HG02642 (cell line): ENCODE results near the gene SRSF8.
"Not testable (repeated sequence)": the region's sequence is repeated elsewhere in the genome, so short reads cannot be mapped to it uniquely, and the experiment has no call there.

Experiments used
- ATAC-seq: cut with Tn5 transposase; IDR thresholded peaks from one replicate; pipeline ENCODE4 v1.9.1; 2021; ENCODE audit warnings: mild to moderate bottlenecking; ENCODE audit not compliant: unreplicated experiment, poor library complexity

The SRSF8 gene

DNA sequence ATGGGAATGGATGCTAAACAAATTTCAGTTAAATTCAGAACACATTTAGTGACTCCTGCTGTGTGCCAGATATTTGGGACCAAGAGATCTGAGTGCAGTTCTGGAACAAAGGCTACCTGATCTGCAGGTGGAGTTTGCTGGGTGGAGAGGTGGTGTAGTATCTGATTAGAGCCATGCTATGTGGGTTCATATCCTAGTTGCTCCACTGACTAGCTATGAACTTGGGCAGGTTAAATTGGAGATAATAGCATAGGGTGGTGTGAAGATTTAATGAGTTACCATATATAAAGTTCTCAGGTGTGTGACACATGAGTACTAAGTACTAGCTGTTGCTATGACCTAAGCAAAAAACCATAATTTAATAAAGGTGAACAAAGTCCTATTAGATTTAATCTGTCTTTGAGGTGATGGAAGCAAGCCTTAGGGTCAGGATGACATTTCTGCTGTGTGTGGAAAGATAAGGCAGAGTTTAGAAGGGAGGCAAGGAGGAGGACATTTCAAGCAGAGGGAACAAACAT, 25.0 kb downstream of the SRSF8 start:
- no peak for ATAC-seq

DNA sequence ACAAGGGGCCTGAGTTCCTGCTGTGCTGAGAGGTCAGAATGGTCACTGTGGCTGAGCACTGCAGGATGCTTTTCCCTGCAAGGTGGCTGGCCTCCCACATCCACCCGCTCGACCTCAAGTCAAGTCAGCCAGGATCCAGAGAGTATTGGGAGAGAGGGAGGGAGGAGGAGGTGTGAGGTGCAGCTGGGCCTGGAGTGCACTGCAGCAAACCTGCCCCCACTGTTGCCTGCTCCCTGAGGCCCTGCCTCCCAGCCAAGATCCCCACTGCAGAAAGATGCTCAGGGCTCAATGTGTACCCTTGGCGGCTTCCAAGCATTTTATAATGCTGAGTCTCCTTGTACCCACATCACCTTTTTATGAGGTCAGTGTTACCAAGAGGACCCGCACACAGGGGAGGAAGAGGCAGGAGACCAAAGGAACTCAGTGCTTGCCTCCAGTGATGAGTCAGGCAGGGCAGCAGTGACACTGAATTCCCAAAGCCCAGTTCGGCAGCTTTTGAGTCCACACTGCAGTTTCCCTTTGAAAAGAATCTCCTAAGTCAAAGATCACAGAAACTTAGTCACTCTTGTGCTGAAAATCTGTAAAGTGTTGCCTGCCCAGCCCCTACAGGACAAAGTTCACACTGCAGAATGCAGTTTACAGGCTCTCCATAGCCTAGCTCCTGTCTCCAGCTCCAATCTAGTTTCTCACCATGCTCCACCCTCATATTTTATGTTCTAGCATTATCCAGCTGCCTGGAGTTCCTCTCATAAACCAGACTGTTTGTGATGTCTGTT, 26.0 kb downstream of the SRSF8 start:
- no peak for ATAC-seq

DNA sequence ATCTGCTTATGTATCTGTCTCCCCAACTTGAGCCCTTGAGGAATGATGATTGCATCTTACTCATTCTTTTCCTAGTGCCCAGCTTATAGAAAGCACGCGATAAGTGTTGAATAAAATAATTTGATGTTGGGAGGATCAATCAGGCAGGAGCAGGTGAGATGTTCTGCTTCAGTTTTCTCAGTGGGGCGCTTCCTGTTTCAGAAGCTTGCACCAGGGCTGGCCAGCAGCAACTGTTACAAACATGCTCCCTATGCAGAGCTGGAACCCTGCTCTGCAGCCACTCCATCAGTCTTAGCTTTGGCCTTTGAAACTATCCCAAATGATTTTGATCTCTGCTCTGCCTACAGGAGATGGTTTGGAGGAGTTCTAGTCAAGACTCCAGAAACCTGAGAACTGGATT, 26.8 kb downstream of the SRSF8 start:
- ATAC-seq = no peak

DNA sequence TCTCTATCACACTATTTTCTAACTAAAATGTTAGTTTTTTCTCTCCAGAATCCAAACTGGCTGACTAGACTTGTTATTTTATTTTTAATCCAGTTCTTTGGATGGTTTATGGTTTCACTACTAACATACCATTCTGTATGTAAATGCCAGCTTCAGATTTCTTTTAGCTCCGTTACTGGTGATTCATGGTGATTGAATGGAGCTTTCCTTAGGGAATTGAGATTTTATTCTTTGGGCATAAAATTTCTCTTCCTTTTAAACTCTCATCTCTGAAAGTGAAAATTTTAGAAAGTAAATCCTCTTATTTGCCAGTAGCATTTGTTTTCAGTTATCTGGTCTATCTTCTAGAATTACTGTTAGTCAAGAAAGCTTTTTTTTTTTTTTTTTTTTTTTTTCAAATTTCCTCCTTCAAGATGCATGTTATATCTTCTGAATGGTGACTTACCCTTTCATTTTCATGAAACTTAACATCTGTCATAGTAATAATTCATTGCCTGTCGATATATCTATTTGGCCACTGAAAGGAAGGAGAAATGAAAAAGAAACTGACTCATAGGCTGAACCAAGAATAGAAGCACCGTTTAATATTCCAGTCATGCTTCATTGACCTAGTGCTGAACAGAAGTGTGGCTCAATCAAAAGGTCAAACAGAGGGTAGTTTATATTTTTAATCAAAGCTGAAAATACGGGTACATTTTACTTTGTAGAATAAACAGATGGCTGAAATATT, 29.3 kb downstream of the SRSF8 start:
- ATAC-seq = peak; percentile 76

DNA sequence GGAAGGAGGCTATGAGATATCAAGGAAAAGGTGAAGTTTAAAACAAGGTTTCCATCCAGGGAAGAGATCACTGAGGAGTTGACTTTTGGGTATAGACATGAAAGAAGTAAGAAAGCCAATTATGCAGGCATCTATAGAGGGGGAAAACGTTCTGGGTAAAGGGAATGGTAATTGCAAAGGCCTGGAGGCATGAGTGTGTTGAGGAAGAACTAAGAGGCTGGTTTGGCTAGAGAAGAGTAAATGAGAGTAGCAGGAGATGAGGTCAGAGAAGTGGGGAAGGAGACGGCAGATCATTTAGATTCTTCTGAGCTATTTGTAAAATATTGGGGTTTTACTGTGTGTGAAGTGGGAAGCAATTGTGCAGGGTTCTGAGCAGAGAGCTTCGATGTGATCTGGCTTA, 30.5 kb downstream of the SRSF8 start:
- ATAC-seq = no peak

DNA sequence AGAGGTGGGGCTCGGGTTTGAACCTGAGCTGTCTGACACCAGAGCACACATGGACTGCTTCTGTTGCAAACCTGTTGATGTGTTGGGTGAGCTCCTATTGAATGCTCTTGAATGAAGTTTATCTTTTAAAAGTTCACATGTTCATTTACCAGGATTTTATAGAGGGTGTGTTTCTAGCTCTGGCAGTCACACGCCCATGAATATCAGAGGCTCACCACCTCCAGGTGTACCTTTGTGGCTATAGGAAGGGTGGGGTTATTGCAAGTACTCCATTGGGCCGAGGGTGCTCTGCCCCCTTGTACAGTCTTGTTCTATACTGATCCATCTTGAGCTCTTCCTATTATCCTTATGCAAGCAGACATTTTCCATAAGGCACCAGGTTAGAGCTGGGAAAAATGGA, 32.1 kb downstream of the SRSF8 start:
- no peak for ATAC-seq

DNA sequence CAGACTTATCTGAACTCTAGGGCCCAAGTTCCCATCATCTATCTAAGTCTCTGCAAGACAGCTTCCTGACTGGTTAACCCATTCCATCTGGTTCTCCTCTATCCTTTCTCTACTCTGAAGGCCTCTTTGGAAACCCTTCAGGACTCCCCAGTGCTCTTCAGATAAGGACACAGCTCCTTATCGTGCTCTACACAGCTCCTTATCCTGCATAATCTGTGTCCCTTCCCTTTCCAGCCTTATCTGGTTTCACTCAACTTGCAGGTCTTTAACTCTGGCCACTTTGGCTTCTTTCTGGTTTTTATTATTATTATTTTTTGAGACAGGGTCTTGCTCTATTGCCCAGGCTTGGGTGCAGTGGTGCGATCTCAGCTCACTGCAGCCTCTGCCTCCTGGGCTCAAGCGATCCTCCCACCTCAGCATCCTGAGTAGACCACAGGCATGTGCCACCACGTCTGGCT, 33.5 kb downstream of the SRSF8 start:
- ATAC-seq = no peak

DNA sequence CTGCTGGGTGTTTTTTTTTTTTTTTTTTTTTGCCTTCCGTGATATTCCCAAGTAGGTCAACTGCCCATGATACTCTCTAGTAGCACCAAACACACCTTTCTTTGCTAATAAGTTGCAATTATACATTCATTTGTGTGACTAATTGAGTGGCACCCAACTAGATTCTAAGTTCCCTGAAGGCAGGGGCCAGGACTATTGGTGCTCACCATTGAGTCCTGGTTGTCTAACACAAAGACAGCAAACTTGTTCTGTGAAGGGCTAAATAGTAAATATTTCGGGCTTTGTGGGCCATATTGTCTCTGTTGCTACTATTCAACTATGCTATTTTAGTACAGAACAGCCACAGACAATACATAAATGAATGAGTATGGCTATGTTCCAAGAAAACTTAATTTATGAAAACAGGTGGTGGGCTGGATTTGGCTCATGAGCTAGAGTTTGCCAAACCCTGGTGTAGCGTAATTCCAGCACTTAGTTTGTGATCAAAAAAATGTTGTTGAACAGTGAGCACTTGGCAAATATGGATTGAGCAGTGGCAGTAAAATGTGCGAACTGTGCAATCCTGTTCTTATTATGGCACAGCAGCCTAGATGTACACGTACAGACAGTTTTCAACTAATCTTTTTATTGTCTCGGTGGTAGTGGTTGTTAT, 34.3 kb downstream of the SRSF8 start:
- no peak for ATAC-seq

DNA sequence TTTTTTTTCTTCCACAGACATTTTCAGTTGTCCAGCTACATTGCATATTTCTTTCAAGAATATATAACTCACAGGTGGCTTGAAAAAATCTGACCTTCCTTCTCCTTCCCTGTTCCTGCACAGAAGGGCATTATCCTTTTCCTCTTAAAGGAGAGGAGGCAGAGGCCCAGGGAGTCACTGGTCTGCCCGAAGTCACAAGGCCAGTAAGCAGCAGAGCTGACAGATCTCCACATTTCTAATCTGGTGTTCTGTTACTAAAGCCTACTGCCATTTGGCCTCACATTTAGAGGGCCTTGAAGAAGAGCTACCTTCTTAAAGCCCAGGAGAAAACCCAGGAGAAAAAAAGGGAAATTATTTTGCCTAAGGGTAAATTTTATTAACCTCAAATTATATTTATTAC, 35.2 kb downstream of the SRSF8 start:
- no peak for ATAC-seq

DNA sequence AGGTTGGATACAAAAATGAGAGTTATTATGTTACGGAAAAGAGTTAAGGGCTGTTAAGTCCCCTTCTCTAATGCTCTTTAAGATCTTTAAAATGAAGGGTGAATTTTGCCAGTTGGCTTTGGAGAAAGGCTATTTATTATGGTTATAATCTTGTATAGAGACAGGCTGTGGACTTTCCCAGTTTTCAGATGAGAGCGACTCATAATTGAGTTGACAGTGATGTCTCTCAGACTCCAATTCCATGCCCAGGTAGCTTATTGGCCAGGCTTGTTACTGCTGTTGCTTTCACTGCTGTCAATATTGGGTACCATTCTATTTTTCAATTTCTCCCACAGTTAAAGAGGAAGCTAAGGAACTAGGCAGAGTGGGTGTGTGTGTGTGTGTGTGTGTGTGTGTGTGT, 36.0 kb downstream of the SRSF8 start:
- no peak for ATAC-seq

DNA sequence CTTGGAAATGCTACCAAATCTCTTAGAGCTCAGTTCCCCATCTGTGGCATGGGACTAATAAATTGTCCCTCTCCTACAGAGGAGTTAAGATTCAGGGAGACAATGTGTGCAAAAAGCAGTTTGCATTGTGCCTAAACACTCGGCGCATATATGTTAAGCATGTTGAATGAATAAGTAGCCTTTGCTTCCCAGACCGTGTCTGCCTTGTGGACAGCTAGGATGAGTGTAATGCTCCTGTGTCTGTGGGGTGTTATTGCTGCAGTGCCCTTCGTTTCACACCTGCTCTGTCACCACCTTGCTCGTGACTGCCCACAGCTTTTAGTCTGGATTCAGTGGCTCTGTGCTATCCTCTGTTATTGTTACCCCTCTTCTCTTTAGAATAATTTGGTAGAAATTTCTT, 37.0 kb downstream of the SRSF8 start:
- ATAC-seq = no peak

DNA sequence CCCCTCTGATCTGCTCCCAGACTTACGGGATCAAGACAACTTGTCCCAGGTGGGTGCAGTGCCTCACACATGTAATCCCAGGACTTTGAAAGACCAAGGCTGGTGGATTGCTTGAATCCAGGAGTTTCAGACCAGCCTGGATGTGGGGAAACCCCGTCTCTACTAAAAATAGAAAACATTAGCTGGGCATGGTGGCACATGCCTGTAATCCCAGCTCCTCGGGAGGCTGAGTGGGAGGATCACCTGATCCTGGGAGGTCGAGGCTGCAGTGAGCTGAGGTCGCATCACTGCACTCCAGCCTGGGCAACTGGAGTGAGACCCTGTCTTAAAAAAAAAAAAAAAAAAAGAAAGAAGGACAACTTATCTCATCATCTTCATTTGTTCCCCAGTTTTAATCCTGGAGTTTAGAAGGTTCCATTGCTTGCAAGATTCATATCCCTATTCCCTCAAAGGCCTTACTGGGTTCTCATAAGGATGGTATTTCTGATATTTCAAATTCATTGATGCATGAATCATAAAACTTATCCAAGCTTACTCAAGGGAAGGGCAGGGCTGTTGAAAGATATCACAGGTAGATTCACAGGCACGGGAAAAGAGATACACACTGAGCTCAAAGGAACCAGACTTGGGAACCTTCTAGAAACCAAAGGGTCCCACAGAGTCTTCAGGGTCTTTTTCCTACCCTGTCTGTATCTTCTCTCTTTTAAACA, 37.6 kb downstream of the SRSF8 start:
- ATAC-seq = no peak

DNA sequence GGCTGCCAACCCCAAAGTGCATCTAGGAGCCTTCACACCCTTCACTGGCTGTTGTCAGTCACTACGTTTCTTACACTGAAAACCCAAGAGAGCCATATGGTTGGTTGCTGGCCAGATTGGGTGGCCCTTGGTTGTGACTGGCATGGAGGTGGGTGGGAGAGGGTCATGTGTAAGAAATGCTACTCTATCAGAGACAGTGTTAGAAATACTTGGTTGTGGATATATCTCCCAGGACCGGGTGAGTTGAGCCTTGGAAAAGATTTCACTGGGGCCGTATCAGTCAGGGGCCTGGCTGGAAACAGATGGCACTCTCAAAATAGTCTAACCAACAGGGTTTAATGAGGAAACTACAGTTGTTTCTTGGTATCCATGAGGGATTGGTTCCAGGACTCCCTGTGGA, 38.1 kb downstream of the SRSF8 start:
- no peak for ATAC-seq

DNA sequence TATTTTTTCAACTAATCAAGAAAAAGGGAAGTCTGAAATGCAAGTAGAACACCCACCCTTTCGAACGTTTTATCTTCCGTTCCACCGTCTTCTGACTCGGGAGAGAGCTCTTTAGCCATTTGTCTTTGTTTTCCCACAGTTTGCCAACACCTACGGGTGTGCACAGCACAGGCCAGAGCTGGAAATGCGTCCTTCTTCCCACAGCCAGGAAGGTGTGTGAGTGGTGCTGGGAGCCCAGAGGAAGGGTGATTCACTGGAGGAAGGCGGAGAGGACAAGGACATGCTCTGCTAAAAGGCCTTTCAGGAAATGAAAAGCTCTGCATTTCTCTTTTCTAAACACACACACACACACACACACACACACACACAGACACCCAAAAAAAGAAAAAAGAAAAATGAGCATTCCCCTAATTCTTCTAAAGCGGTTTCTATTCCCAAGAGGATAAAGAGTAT, 41.5 kb downstream of the SRSF8 start:
- no peak for ATAC-seq

DNA sequence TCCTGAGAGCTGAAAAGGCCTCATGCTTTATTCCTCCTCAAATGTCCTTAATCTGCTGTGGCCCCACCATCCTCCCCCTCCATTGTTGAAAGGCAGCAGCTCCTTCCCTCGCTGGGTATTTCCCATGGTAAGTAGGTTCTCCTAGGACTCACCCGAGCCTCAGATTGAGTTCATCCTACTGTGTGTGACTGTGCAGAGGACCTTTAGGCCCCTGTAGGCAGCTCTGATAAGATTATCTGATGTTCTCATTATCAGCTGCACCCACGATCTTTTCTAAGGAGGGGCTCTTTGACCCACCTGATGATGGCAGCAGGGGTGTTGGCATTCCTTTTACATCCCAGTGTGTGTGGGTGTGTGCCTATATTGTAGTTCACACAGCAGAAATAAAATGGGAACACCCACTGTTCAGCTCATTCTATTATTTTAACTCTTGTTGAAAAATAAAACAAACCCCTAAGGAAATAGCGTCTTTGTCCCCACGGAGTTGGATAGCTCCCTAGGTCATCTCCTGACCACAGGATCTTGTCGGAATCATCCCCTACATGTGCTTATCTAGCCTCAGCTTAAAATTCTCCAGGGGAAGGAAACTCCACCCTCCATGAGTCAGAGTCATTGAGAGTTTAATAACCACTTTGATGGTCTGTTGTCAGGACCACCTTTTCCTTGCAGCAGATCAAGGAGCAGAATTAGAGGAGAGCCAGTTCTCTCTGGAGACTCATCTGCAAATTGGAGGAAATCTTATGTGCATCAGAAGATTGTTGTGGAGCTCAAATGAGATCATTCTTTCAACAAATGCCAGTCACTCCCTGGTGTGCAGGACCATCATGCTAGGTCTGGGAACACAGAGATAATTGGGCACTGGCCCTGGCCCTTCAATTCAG, 42.2 kb downstream of the SRSF8 start:
- ATAC-seq = no peak

DNA sequence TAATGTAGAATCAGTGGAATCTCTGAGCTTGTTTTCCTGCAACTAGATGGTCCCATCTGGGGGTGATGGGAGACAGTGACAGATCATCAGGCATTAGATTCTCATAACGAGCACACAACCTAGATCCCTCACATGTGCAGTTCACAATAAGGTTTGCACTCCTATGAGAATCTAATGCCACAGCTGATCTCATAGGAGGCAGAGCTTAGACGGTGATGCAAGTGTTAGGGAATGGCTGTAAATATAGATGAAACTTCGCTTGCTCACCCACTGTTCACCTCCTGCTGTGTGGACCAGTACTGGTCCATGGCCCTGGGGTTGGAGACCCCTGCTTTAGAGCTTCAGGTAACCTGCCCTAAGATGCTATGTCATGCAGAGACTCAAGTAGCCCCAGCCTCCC, 44.8 kb downstream of the SRSF8 start:
- ATAC-seq = not testable (repeated sequence)

DNA sequence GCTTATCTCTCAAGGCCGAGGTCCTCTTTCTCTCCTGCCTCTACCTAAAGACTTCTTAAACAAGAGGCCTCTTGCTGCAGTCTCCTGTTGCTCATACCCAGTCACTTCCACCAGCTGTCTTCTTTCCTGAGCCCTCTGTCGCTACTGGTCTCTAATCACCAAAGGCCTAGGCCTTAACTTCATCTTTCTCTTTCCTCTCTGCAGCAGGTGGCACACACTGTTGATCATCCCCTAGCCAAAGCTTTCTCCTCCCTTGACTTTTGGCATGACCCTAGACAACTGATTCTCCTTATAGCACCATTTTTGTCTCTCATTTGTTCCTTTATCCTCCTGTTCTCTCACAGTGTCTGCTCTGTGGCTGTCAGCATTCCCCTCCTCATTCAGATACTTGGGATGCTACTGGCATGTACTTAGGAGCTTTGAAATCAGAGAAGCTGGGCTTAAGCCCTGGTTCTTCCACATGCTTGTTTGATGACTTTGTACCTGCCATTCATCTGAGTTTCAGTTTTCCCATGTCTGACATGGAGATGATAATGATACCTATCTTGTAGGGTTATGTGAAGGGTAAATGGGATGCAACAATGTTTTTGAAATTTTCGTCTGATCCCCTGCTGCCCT, 45.3 kb downstream of the SRSF8 start:
- no peak for ATAC-seq

DNA sequence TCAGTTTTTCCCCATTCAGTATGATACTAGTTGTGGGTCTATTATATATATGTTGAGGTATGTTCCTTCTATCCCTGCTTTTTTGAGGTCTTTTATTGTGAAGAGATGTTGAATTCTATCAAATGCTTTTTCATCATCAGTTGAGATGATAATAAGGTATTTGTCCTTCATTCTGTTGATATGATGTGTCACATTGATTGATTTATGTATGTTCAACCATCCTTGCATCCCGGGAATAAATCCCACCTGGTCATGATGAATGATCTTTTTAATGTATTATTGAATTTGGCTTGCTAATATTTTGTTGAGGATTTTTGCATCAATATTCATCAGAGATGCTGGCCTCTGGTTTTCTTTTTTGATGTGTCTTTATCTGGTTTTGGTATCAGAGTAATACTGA, 48.9 kb downstream of the SRSF8 start:
- no peak for ATAC-seq
